ENCODE results near the gene HBG1.

- TF ChIP-seq, protein P1, sequence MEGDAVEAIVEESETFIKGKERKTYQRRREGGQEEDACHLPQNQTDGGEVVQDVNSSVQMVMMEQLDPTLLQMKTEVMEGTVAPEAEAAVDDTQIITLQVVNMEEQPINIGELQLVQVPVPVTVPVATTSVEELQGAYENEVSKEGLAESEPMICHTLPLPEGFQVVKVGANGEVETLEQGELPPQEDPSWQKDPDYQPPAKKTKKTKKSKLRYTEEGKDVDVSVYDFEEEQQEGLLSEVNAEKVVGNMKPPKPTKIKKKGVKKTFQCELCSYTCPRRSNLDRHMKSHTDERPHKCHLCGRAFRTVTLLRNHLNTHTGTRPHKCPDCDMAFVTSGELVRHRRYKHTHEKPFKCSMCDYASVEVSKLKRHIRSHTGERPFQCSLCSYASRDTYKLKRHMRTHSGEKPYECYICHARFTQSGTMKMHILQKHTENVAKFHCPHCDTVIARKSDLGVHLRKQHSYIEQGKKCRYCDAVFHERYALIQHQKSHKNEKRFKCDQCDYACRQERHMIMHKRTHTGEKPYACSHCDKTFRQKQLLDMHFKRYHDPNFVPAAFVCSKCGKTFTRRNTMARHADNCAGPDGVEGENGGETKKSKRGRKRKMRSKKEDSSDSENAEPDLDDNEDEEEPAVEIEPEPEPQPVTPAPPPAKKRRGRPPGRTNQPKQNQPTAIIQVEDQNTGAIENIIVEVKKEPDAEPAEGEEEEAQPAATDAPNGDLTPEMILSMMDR (IDR thresholded peaks at IDR 0.05; ENCODE audit: low read depth, low read length, poor library complexity, severe bottlenecking): no peak
- TF ChIP-seq EZH2phosphoT487 (IDR thresholded peaks at IDR 0.05; ENCODE audit: borderline replicate concordance, low read length): no peak
Observed at GRCh38 chr11:5198285-5198684, 51.4 kb downstream of the HBG1 start.
